HG02588 (cell line): Measurements from ENCODE around the gene UFD1.

Experiments used
- ATAC-seq: cut with Tn5 transposase; IDR thresholded peaks from one replicate; pipeline ENCODE4 v1.9.1; 2021; ENCODE audit warnings: mild to moderate bottlenecking, moderate library complexity; ENCODE audit not compliant: unreplicated experiment

UFD1 gene

DNA sequence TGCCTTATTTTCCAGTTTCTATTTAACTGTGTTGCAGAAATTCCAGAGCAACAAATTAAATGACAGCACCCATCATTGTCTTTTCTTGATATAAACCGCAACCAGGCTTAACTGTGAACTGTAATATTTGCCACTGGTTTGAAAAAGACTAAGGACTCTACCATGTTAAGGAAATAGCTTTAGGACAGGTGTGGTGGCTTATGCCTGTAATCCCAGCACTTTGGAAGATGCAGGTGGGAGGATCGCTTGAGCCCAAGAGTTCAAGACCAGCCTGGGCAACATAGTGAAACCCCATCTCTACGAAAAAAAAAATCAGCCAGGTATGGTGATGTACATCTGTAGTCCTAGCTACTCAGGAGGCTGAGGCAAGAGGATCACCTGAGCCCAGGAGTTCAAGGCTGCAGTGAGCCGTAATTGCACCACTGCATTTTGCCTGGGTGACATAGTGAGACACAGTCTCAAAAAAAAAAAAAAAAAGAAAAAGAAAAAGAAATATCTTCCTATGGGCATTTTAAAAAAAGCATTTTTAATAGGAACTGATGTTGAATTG, 76.3 kb downstream of the UFD1 start:
- no peak for ATAC-seq

GRCh38 chr22:19401483-19401882, 77.5 kb downstream of the UFD1 start:
- no peak for ATAC-seq

GRCh38 chr22:19400881-19401280, 78.1 kb downstream of the UFD1 start:
- ATAC-seq = no peak
